Muscle of leg (tissue), 11 donors: ENCODE measurements around the gene PLA2G15. TPM values are rescaled to one million over a fixed set of nuclear protein-coding genes. Genes with fewer than 3 reads are reported as not detected.

Source experiments
- DNase-seq: peaks from one replicate; pipeline ENCODE4 v3.0.0; 2013
- H3K27ac ChIP-seq: one replicate; pipeline ENCODE4 v1.5.1; 2013; ENCODE audit warnings: mild to moderate bottlenecking, low read length, control low read depth
- H3K27me3 ChIP-seq: one replicate; pipeline ENCODE4 v1.6.1; 2013; ENCODE audit warnings: low read length; ENCODE audit not compliant: control insufficient read depth, insufficient read depth
- H3K36me3 ChIP-seq: one replicate; pipeline ENCODE4 v1.6.1; 2013; ENCODE audit warnings: low read length; ENCODE audit not compliant: control insufficient read depth, insufficient read depth
- H3K4me1 ChIP-seq: one replicate; pipeline ENCODE4 v1.6.1; 2013; ENCODE audit warnings: low read length; ENCODE audit not compliant: control insufficient read depth, insufficient read depth
- H3K4me3 ChIP-seq: one replicate; pipeline ENCODE4 v1.5.1; 2013; ENCODE audit warnings: low read length, control low read depth
- H3K9me3 ChIP-seq: replicated peaks from 2 replicates; pipeline ENCODE4 v1.6.1; 2013; ENCODE audit warnings: low read depth, low read length; ENCODE audit not compliant: control insufficient read depth
- WGBS: methylation state at CpG from one replicate; pipeline ENCODE4 v1.1.5; 2013; ENCODE audit warnings: missing lambda C conversion rate; ENCODE audit not compliant: insufficient coverage; 5-methylcytosine and 5-hydroxymethylcytosine counted together
- polyA plus RNA-seq, 8 donors: library from polyadenylated mRNA; unstranded; fragments of 120-200 nt; gene quantifications; one replicate each; pipeline versions ENCODE4 v1.2.1 to v1.2.3, GENCODE V29; 2013; ENCODE audit warnings: inconsistent platforms in 1 of 8, low replicate concordance in 1 of 8; ENCODE audit not compliant: insufficient read length in 8 of 8, insufficient read depth in 1 of 8
- total RNA-seq: library from RNA; stranded (reverse); fragments of 120-200 nt; gene quantifications from one replicate; pipeline ENCODE4 v1.2.4, GENCODE V29; 2013

Gene PLA2G15
- total and polyA plus RNA-seq, 9 donors = 20.4 to 33.1 (median 23.7) TPM

- no peaks in the 10 kb centered on the region for H3K9me3 ChIP-seq
- no peaks in the 10 kb centered on the region for H3K4me1 ChIP-seq
- WGBS = 80% methylated on average over 2 of the region's 4 CpGs
- H3K36me3 ChIP-seq = peaks cover 2% of the 10 kb centered on the region
- DNase-seq = no peak
- H3K27ac ChIP-seq = no peak overlapping the region
- no peak overlapping the region for H3K4me3 ChIP-seq
- H3K27me3 ChIP-seq = no peaks in the 10 kb centered on the region
Observed at GRCh38 chr16:68217506-68217905, 27.7 kb upstream of the PLA2G15 start.

GRCh38 chr16:68219725-68220351, 25.3 kb upstream of the PLA2G15 start:
- no peak overlapping the region for H3K4me3 ChIP-seq
- no peaks in the 10 kb centered on the region for H3K4me1 ChIP-seq
- DNase-seq = no peak
- H3K27me3 ChIP-seq = no peaks in the 10 kb centered on the region
- no peaks in the 10 kb centered on the region for H3K9me3 ChIP-seq
- peaks cover 5% of the 10 kb centered on the region for H3K36me3 ChIP-seq
- no peak overlapping the region for H3K27ac ChIP-seq
- WGBS = 80% methylated on average over 2 of the region's 6 CpGs

GRCh38 chr16:68223072-68223471, 22.1 kb upstream of the PLA2G15 start:
- H3K27me3 ChIP-seq = no peaks in the 10 kb centered on the region
- WGBS = no CpG with 5 or more reads among the region's 1 CpG
- DNase-seq = no peak
- peaks cover 17% of the 10 kb centered on the region for H3K36me3 ChIP-seq
- no peak overlapping the region for H3K4me3 ChIP-seq
- no peak overlapping the region for H3K27ac ChIP-seq
- H3K4me1 ChIP-seq = peaks cover 17% of the 10 kb centered on the region
- no peaks in the 10 kb centered on the region for H3K9me3 ChIP-seq

- Histone ChIP-seq H3K4me3 (no peak overlapping the region), H3K9me3 (no peaks in the 10 kb centered on the region), H3K36me3 (peaks cover 29% of the 10 kb centered on the region), H3K27ac (no peak overlapping the region), H3K4me1 (peaks cover 28% of the 10 kb centered on the region), H3K27me3 (no peaks in the 10 kb centered on the region)
- WGBS = no CpG with 5 or more reads among the region's 4 CpGs
- DNase-seq = no peak
Observed at GRCh38 chr16:68226116-68226515, 19.1 kb upstream of the PLA2G15 start.

- Histone ChIP-seq H3K9me3 (no peaks in the 10 kb centered on the region), H3K4me3 (no peak overlapping the region), H3K36me3 (peaks cover 35% of the 10 kb centered on the region), H3K27me3 (no peaks in the 10 kb centered on the region), H3K4me1 (peaks cover 28% of the 10 kb centered on the region), H3K27ac (peak overlapping the region; percentile 49)
- no peak for DNase-seq
- WGBS = 50% methylated on average over 1 of the region's 3 CpGs
Observed at GRCh38 chr16:68227183-68227793, 17.9 kb upstream of the PLA2G15 start.

GRCh38 chr16:68227850-68228553, 17.2 kb upstream of the PLA2G15 start:
- Histone ChIP-seq H3K27me3 (no peaks in the 10 kb centered on the region), H3K36me3 (peaks cover 36% of the 10 kb centered on the region), H3K4me1 (peaks cover 28% of the 10 kb centered on the region), H3K9me3 (no peaks in the 10 kb centered on the region), H3K4me3 (no peak overlapping the region), H3K27ac (peak overlapping the region; percentile 51)
- peak; percentile 71 for DNase-seq
- WGBS = 71% methylated on average over 2 of the region's 2 CpGs

GRCh38 chr16:68228652-68229051, 16.5 kb upstream of the PLA2G15 start:
- Histone ChIP-seq H3K36me3 (peaks cover 33% of the 10 kb centered on the region), H3K27ac (peak overlapping the region; percentile 45), H3K4me3 (no peak overlapping the region), H3K9me3 (no peaks in the 10 kb centered on the region), H3K4me1 (peaks cover 28% of the 10 kb centered on the region), H3K27me3 (peaks cover under 1% of the 10 kb centered on the region)
- no CpG with 5 or more reads among the region's 3 CpGs for WGBS
- no peak for DNase-seq

- WGBS = 67% methylated on average over 4 of the region's 4 CpGs
- peak; percentile 82 for DNase-seq
- H3K36me3 ChIP-seq = peaks cover 33% of the 10 kb centered on the region
- no peaks in the 10 kb centered on the region for H3K9me3 ChIP-seq
- H3K4me3 ChIP-seq = no peak overlapping the region
- peaks cover 28% of the 10 kb centered on the region for H3K4me1 ChIP-seq
- no peak overlapping the region for H3K27ac ChIP-seq
- peaks cover 8% of the 10 kb centered on the region for H3K27me3 ChIP-seq
Observed at GRCh38 chr16:68229431-68230175, 15.6 kb upstream of the PLA2G15 start.

GRCh38 chr16:68230176-68230571, 15.0 kb upstream of the PLA2G15 start:
- Histone ChIP-seq H3K27ac (no peak overlapping the region), H3K4me3 (no peak overlapping the region), H3K9me3 (no peaks in the 10 kb centered on the region), H3K27me3 (peaks cover 13% of the 10 kb centered on the region), H3K4me1 (peaks cover 31% of the 10 kb centered on the region), H3K36me3 (peaks cover 33% of the 10 kb centered on the region)
- no peak for DNase-seq
- 98% methylated on average over 5 of the region's 9 CpGs for WGBS

- DNase-seq = no peak
- no peak overlapping the region for H3K27ac ChIP-seq
- 85% methylated on average over 8 of the region's 12 CpGs for WGBS
Observed at GRCh38 chr16:68230956-68231355, 14.2 kb upstream of the PLA2G15 start.

More at GRCh38 chr16:68230956-68231355, 14.2 kb upstream of the PLA2G15 start:
- Histone ChIP-seq H3K4me3 (no peak overlapping the region), H3K27me3 (peaks cover 21% of the 10 kb centered on the region), H3K9me3 (no peaks in the 10 kb centered on the region), H3K4me1 (peaks cover 37% of the 10 kb centered on the region), H3K36me3 (peaks cover 33% of the 10 kb centered on the region)
